GM10266 (cell line): ENCODE measurements around the gene ME3.
A peak's percentile ranks its signal among the peaks of the same experiment; 100 is the strongest.

Experiments
- DNase-seq: peaks from one replicate; pipeline ENCODE4 v3.0.0; 2012; ENCODE audit errors: extremely low spot score
- TF ChIP-seq, protein P1 (sequence below): IDR thresholded peaks from 2 replicates; pipeline ENCODE4 v1.5.1; 2012; ENCODE audit warnings: mild to moderate bottlenecking, low read depth; ENCODE audit not compliant: control insufficient read depth, insufficient read depth; ENCODE audit errors: missing control alignments

The ME3 gene

DNA sequence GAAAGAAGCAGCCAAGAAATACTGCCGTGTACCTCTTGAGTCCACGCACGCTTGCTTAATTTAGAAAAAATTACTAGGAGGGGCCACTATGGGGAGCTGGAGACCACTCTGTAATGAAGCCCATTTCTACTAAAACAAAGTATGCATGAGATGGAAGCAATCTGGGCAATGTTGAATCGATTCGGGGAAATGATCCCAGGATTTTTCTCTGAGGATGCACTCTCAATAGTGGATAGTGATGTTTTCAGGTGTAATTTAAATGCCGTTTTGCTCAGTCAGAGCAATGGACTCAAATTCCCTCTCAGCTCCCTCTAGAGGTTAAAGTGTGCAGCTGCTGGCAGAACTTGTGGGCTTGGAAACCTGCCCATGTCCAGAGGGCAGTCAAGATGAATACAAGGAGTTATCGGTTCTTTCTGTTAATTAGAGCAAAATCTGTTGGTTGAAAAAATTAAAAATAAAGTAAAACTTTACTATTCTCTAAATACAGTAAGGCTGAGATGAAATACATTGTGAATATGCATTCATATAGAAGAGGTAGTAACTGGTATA lies 64.1 kb downstream of the ME3 start:
- peak; percentile 46 for DNase-seq

DNA sequence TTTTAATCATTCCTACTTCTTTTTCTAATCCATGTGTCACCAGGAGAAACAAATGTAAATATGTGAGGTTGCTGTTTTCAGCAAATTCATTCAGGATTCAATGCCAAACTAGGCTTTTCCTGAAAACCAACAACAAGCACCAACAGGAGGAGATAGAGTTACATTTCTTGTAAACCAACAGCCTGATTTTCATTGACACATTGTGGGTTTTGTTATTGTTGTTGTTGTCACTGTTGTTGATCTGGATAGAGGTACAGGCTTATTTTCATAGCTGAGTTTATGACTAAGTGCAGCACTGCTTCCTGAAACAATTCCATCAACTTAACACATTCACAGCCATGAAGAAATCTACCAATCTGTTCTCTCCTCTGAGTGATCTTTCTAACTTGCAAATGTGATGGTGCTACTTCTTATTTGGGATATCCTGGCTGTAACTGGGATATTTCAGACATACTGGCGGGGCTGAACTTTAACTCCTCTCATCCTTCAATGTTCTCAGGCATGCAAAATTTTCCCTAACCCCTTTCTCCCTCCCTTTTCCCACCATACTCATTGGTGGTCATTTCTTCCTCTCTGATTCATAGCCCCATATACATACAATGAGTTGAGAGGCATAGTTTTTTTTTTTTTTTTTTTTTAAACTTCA lies 65.5 kb downstream of the ME3 start:
- DNase-seq, result no peak
- TF ChIP-seq, protein P1, sequence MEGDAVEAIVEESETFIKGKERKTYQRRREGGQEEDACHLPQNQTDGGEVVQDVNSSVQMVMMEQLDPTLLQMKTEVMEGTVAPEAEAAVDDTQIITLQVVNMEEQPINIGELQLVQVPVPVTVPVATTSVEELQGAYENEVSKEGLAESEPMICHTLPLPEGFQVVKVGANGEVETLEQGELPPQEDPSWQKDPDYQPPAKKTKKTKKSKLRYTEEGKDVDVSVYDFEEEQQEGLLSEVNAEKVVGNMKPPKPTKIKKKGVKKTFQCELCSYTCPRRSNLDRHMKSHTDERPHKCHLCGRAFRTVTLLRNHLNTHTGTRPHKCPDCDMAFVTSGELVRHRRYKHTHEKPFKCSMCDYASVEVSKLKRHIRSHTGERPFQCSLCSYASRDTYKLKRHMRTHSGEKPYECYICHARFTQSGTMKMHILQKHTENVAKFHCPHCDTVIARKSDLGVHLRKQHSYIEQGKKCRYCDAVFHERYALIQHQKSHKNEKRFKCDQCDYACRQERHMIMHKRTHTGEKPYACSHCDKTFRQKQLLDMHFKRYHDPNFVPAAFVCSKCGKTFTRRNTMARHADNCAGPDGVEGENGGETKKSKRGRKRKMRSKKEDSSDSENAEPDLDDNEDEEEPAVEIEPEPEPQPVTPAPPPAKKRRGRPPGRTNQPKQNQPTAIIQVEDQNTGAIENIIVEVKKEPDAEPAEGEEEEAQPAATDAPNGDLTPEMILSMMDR, result no peak

More for the DNA sequence above, 64.1 kb downstream of the ME3 start:
- TF ChIP-seq, protein P1, result peak; percentile 88

DNA sequence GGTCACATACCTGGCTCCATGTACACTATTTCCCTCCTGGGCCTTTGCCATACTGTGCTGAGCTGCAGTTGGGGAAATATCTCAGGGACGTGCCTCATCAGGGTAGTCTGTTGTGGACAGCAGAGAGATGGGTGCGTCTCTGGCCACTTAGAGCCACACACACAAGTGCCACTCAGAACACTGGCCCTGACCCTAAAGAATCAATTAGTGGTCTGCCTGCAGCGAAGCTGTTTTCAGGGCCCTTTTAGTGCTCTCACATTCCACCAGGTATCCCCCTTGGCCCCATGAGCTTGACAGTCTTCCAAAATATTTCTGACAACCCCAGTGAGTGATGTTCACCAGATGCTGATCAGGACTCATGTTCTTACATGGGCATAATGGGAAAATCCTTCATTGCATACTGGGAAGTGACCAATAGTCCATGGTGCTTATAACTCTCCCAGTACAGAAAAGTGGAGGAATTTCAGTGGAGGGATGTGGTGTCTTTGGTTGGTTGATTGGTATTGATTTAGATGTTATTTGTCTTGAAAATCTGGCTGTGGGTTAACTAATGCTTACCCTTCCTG lies 66.1 kb downstream of the ME3 start:
- DNase-seq, result no peak
- TF ChIP-seq, protein P1, result no peak

DNA sequence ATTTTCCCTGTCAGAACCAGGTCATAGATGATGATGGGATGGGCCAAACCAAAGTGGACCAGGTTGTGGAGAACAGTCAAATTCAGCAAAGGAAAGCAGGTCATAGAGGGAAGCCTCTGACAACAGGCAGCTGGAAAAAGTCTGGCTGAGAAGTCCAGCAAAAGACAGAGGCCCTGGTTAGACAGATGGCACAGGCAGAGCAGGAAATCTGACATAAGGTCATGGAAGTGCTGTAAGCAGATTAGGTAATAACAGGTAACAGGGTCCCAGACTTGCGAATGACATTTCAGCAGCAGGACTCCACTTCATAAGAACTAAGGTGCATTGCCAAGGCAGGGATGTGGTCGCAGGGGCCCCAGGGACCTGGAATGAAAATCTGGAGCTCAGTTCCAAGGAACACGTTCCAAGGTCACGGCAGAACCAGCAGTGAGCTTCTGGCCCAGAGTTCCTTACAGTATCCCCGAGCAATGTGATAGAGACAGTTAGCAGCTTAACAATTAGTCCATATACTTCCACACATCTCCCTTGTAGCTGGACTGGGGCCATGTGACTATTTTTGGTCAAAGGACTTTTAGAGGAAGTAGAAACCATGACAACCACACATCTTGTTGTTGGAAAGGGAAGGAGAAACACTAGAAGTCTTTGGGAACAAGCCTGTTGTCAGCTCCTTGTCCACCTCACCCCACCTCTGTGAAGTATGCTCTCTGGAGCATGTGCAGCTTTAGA lies 75.4 kb downstream of the ME3 start:
- DNase-seq, result no peak
- TF ChIP-seq, protein P1, result no peak

DNA sequence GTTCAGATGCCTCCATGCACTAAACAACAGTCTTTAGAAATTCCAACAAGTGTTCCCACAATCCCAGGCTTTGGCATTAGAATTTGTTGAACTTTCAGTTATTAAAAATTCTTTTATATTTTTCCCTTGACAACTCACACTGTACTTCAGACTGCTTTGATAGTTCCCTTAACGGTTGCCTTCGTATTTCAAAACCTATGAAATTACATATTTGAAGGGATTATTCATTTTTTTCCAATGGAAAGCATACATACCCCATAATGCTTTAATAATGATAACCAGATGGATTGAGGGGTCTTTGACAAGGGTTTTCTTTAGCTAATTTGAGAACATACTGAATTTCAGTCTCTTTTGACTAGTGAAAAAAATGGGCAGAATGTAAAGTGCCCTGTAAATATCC lies 76.5 kb downstream of the ME3 start:
- no peak for DNase-seq

DNA sequence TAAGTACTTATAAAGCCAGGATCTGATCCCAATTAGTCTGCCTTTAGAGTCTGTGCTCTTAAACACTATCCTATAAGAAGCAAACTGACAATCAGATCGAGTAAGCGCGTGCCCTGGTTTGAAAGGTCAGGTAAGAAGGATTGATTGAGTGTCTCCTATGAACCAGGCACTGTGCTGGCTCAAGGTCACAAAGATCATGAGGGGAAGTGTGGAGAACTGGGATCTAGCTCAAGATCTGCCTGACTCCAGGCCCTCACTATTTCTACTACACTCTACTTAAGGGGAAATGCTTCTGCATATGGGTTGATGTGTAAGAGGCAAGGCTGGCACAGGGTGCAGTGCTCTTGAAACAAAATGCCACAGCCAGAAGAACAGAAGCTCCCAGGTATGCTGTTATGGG lies 77.0 kb downstream of the ME3 start:
- TF ChIP-seq, protein P1, result no peak
- no peak for DNase-seq

More for the DNA sequence above, 76.5 kb downstream of the ME3 start:
- TF ChIP-seq, protein P1, result no peak
